GM10248 (cell line): ENCODE data around the gene RNLS.

Experiments
- CTCF ChIA-PET: fragments of 300-600 bp; sonication (Branson Sonifier 250); formaldehyde crosslinking; extraction: SDS; loops from one replicate; lab custom pipeline; 2021; ENCODE audit warnings: antibody characterized with exemption; lab: Yijun Ruan, JAX
- POLR2A ChIA-PET: fragments of 350-650 bp; sonication (Branson Sonifier 250); formaldehyde crosslinking; extraction: SDS; loops from one replicate; lab custom pipeline; 2020; ENCODE audit warnings: antibody characterized with exemption; lab: Yijun Ruan, JAX
- DNase-seq: peaks from one replicate; pipeline ENCODE4 v3.0.0; 2012; ENCODE audit errors: extremely low spot score
- CTCF ChIP-seq: IDR thresholded peaks from 2 replicates; pipeline ENCODE4 v1.5.1; 2012; ENCODE audit warnings: mild to moderate bottlenecking, low read depth; ENCODE audit errors: extremely low read depth, missing control alignments, control extremely low read depth

Gene RNLS

GRCh38 chr10:88237896-88238614 lies 345.1 kb downstream of the RNLS start:
- CTCF ChIA-PET, result interaction anchor here (1.0 to 2.0 kb wide), 3 partner anchors 10 to 379 kb away, joined by 3 to 7 read pairs (median 4); no protein-coding TSS in a partner anchor
- no peak for TF ChIP-seq CTCF
- POLR2A ChIA-PET, result no interaction called here
- DNase-seq, result no peak

GRCh38 chr10:88236121-88236743 lies 346.9 kb downstream of the RNLS start:
- POLR2A ChIA-PET, result no interaction called here
- no peak for TF ChIP-seq CTCF
- no peak for DNase-seq
- CTCF ChIA-PET, result interaction anchor here (1.8 kb wide), 1 partner anchor 35 kb away, joined by 4 read pairs; no protein-coding TSS in a partner anchor

GRCh38 chr10:88234297-88234696 lies 348.8 kb downstream of the RNLS start:
- DNase-seq, result no peak
- POLR2A ChIA-PET, result no interaction called here
- no peak for TF ChIP-seq CTCF
- CTCF ChIA-PET, result interaction anchor here (0.8 kb wide), 1 partner anchor 10 kb away, joined by 3 read pairs; no protein-coding TSS in a partner anchor

GRCh38 chr10:88233870-88234269 lies 349.2 kb downstream of the RNLS start:
- POLR2A ChIA-PET, result no interaction called here

GRCh38 chr10:88232983-88233543 lies 350.1 kb downstream of the RNLS start:
- no peak for TF ChIP-seq CTCF
- CTCF ChIA-PET, result interaction anchor here (1.1 kb wide), 1 partner anchor 13 kb away, joined by 3 read pairs; no protein-coding TSS in a partner anchor
- POLR2A ChIA-PET, result no interaction called here
- no peak for DNase-seq

More at GRCh38 chr10:88233870-88234269, 349.2 kb downstream of the RNLS start:
- no peak for DNase-seq
- CTCF ChIA-PET, result interaction anchor here (1.1 kb wide), 1 partner anchor 13 kb away, joined by 3 read pairs; no protein-coding TSS in a partner anchor
- TF ChIP-seq CTCF, result no peak
